Activated CD4-positive, alpha-beta T cell treated with anti-CD3 and anti-CD28 coated beads, Interleukin-2, amount 50 U/mL, for 4 hours (primary cell): ENCODE results near the gene CNNM2.
"Not testable (repeated sequence)": the region's sequence is repeated elsewhere in the genome, so short reads cannot be mapped to it uniquely, and the experiment has no call there.

ENCODE experiments used
- DNase-seq, 2 experiments: peaks; one replicate each; pipeline ENCODE4 v3.0.0-alpha.2; 2020

The CNNM2 gene

GRCh38 chr10:103042129-103042528 is 124.0 kb downstream of the CNNM2 start:
- no peak for DNase-seq

- DNase-seq = no peak
Observed at GRCh38 chr10:103042908-103043307, 124.8 kb downstream of the CNNM2 start.

GRCh38 chr10:103044942-103045489 is 126.9 kb downstream of the CNNM2 start:
- DNase-seq = no peak

- no peak for DNase-seq
Observed at GRCh38 chr10:103045961-103046360, 127.9 kb downstream of the CNNM2 start.

GRCh38 chr10:103047381-103047780 is 129.3 kb downstream of the CNNM2 start:
- no peak for DNase-seq

- DNase-seq = no peak
Observed at GRCh38 chr10:103049237-103049636, 131.1 kb downstream of the CNNM2 start.

GRCh38 chr10:103053659-103054581 is 135.8 kb downstream of the CNNM2 start:
- peak; percentile 6 to 13 for DNase-seq

GRCh38 chr10:103054621-103055020 is 136.5 kb downstream of the CNNM2 start:
- DNase-seq = no peak

GRCh38 chr10:103055105-103055504 is 137.0 kb downstream of the CNNM2 start:
- no peak for DNase-seq

GRCh38 chr10:103058034-103058433 is 139.9 kb downstream of the CNNM2 start:
- no peak for DNase-seq

- no peak for DNase-seq
Observed at GRCh38 chr10:103060575-103060974, 142.5 kb downstream of the CNNM2 start.

GRCh38 chr10:103062854-103063590 is 144.9 kb downstream of the CNNM2 start:
- DNase-seq = no peak

- no peak for DNase-seq
Observed at GRCh38 chr10:103064956-103065355, 146.9 kb downstream of the CNNM2 start.

GRCh38 chr10:103066141-103067098 is 148.3 kb downstream of the CNNM2 start:
- no peak for DNase-seq

GRCh38 chr10:103067099-103067477 is 149.0 kb downstream of the CNNM2 start:
- DNase-seq = not testable (repeated sequence)

- no peak for DNase-seq
Observed at GRCh38 chr10:103067484-103067883, 149.4 kb downstream of the CNNM2 start.

GRCh38 chr10:103067956-103068355 is 149.9 kb downstream of the CNNM2 start:
- no peak for DNase-seq

- DNase-seq = peak; percentile 69 to 73
Observed at GRCh38 chr10:103069453-103070331, 151.6 kb downstream of the CNNM2 start.

- DNase-seq = no peak
Observed at GRCh38 chr10:103072276-103072675, 154.2 kb downstream of the CNNM2 start.

- DNase-seq = no peak
Observed at GRCh38 chr10:103072891-103073290, 154.8 kb downstream of the CNNM2 start.

GRCh38 chr10:103077020-103077419 is 158.9 kb downstream of the CNNM2 start:
- no peak for DNase-seq
